Stimulated activated naive CD8-positive, alpha-beta T cell treated with anti-CD3 and anti-CD28 coated beads, Interleukin-15, Interleukin-2, amounts not matched to agents 100 ng/mL and 50 ng/mL, for 24 hours (primary cell): ENCODE results near the gene ZFTA.

Experiments
- H3K27ac Mint-ChIP-seq: one replicate; pipeline ENCODE4 v1.8.0; 2021; ENCODE audit warnings: mild to moderate bottlenecking, mixed read lengths
- H3K27me3 Mint-ChIP-seq: one replicate; pipeline ENCODE4 v1.8.0; 2021; ENCODE audit warnings: mixed read lengths
- H3K36me3 Mint-ChIP-seq: one replicate; pipeline ENCODE4 v1.8.0; 2021; ENCODE audit warnings: low read depth, mixed read lengths
- H3K4me1 Mint-ChIP-seq: one replicate; pipeline ENCODE4 v1.8.0; 2021; ENCODE audit warnings: low read depth, mixed read lengths
- H3K4me3 Mint-ChIP-seq: one replicate; pipeline ENCODE4 v1.8.0; 2021; ENCODE audit warnings: mild to moderate bottlenecking, mixed read lengths
- H3K9me3 Mint-ChIP-seq: one replicate; pipeline ENCODE4 v1.8.0; 2021; ENCODE audit warnings: mixed read lengths

ZFTA gene

DNA sequence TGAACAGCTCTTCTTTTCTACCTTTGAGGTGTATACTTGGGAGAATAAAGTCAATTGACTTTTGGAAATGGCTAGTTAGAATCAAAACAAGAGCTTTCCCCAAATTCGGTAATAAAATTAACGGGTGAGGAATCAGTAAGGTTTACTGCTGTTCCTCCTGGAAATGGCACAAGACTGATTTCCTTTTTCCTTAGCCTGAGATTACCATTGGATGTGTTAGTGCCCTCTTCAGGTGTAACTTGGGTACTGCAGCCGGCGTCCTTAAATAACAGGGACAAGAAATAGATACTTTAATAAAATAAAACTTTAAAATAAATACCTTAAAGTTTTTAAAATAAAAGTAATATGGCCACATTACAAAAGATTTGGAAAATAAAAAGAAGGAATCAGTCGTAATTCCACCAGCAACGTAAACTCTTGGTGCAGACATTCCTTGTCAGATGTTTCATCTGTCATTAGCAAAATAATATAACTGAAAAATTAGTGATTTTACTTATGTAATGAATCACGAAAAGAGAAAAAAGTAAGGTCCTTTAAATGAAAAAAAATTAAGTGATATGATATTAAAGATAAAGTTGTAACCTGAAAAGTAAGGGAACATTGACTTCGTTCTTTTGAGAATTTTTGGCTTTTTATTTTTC lies 29.7 kb downstream of the ZFTA start:
- Mint-ChIP-seq H3K4me1 (peaks cover 3% of the 10 kb centered on the region), H3K27me3 (no peaks in the 10 kb centered on the region), H3K4me3 (no peak overlapping the region), H3K9me3 (no peaks in the 10 kb centered on the region), H3K36me3 (no peaks in the 10 kb centered on the region), H3K27ac (no peak overlapping the region)

- H3K27me3 Mint-ChIP-seq: no peaks in the 10 kb centered on the region
- no peaks in the 10 kb centered on the region for H3K36me3 Mint-ChIP-seq
- H3K27ac Mint-ChIP-seq: no peak overlapping the region
- H3K9me3 Mint-ChIP-seq: no peaks in the 10 kb centered on the region
- H3K4me1 Mint-ChIP-seq: peaks cover 3% of the 10 kb centered on the region
- no peak overlapping the region for H3K4me3 Mint-ChIP-seq
Measured at GRCh38 chr11:63737718-63738117, 30.9 kb downstream of the ZFTA start.

- Mint-ChIP-seq H3K27me3 (no peaks in the 10 kb centered on the region), H3K9me3 (no peaks in the 10 kb centered on the region), H3K4me1 (peaks cover 3% of the 10 kb centered on the region), H3K36me3 (no peaks in the 10 kb centered on the region), H3K4me3 (no peak overlapping the region), H3K27ac (no peak overlapping the region)
Measured at GRCh38 chr11:63736864-63737263, 31.7 kb downstream of the ZFTA start.

- Mint-ChIP-seq H3K27me3 (no peaks in the 10 kb centered on the region), H3K9me3 (no peaks in the 10 kb centered on the region), H3K36me3 (no peaks in the 10 kb centered on the region), H3K27ac (no peak overlapping the region), H3K4me1 (no peaks in the 10 kb centered on the region), H3K4me3 (no peak overlapping the region)
Measured at GRCh38 chr11:63729326-63729725, 39.2 kb downstream of the ZFTA start.

DNA sequence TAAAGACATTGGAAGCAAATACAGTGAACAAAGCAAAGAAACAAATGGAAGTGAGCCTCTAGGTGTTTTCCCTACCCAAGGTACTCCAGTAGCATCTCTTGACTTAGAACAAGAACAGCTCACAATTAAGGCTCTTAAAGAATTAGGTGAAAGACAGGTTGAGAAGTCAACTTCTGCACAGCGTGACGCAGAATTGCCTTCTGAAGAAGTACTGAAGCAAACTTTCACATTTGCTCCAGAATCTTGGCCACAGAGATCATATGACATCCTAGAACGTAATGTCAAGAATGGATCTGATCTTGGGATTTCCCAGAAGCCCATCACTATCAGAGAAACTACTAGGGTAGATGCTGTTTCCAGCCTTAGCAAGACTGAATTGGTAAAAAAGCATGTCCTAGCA lies 48.0 kb downstream of the ZFTA start:
- peaks cover 9% of the 10 kb centered on the region for H3K36me3 Mint-ChIP-seq
- H3K27ac Mint-ChIP-seq: no peak overlapping the region
- no peak overlapping the region for H3K4me3 Mint-ChIP-seq
- H3K4me1 Mint-ChIP-seq: no peaks in the 10 kb centered on the region
- no peaks in the 10 kb centered on the region for H3K9me3 Mint-ChIP-seq
- H3K27me3 Mint-ChIP-seq: no peaks in the 10 kb centered on the region

GRCh38 chr11:63719987-63720386 lies 48.6 kb downstream of the ZFTA start:
- peaks cover 9% of the 10 kb centered on the region for H3K36me3 Mint-ChIP-seq

DNA sequence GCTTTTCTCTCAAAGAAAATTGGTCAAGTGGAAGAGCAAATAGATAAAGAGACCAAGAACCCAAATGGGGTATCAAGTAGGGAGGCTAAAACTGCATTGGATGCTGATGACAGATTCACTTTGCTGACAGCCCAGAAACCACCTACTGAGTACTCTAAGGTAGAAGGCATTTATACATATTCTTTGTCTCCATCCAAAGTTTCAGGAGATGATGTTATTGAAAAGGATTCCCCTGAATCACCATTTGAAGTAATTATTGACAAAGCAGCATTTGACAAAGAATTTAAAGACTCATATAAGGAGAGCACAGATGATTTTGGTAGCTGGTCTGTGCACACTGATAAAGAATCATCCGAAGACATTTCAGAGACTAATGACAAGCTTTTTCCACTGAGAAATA lies 49.6 kb downstream of the ZFTA start:
- Mint-ChIP-seq H3K4me3 (no peak overlapping the region), H3K36me3 (peaks cover 9% of the 10 kb centered on the region), H3K27ac (no peak overlapping the region), H3K4me1 (no peaks in the 10 kb centered on the region), H3K27me3 (no peaks in the 10 kb centered on the region), H3K9me3 (no peaks in the 10 kb centered on the region)

More at GRCh38 chr11:63719987-63720386, 48.6 kb downstream of the ZFTA start:
- Mint-ChIP-seq H3K27me3 (no peaks in the 10 kb centered on the region), H3K4me3 (no peak overlapping the region), H3K4me1 (no peaks in the 10 kb centered on the region), H3K9me3 (no peaks in the 10 kb centered on the region), H3K27ac (no peak overlapping the region)
